Activated CD8-positive, alpha-beta T cell treated with anti-CD3 and anti-CD28 coated beads for 36 hours (primary cell): ENCODE results near the gene CRB1. TPM values are rescaled to one million over a fixed set of nuclear protein-coding genes. Genes with fewer than 3 reads are reported as not detected.

Experiments
- ATAC-seq: fragments of 200-7000 bp; cut with Tn5 transposase; one replicate; pipeline ENCODE4 v1.10.0; 2021; ENCODE audit warnings: mild to moderate bottlenecking, moderate library complexity
- CTCF ChIA-PET: fragments of 350-600 bp; sonication (Branson Sonifier 250); formaldehyde crosslinking; loops from one replicate; lab custom pipeline; 2021; ENCODE audit warnings: antibody characterized with exemption; lab: Charles Lee
- POLR2A ChIA-PET: fragments of 350-600 bp; sonication (Branson Sonifier 250); formaldehyde crosslinking; loops from one replicate; lab custom pipeline; 2021; ENCODE audit warnings: antibody characterized with exemption; lab: Charles Lee
- DNase-seq: peaks from one replicate; pipeline ENCODE4 v3.0.0-alpha.2; 2020
- H3K27ac Mint-ChIP-seq: one replicate; pipeline ENCODE4 v1.8.0; 2021; ENCODE audit warnings: mild to moderate bottlenecking, mixed read lengths
- H3K27me3 Mint-ChIP-seq: one replicate; pipeline ENCODE4 v1.8.0; 2021; ENCODE audit warnings: mixed read lengths
- H3K36me3 Mint-ChIP-seq: one replicate; pipeline ENCODE4 v1.8.0; 2021; ENCODE audit warnings: low read depth, mixed read lengths
- H3K4me1 Mint-ChIP-seq: one replicate; pipeline ENCODE4 v1.8.0; 2021; ENCODE audit warnings: low read depth, mixed read lengths
- H3K4me3 Mint-ChIP-seq: one replicate; pipeline ENCODE4 v1.8.0; 2021; ENCODE audit warnings: mild to moderate bottlenecking, moderate library complexity, mixed read lengths
- H3K9me3 Mint-ChIP-seq: one replicate; pipeline ENCODE4 v1.8.0; 2021; ENCODE audit warnings: mixed read lengths
- CTCF ChIP-seq: fragments of 200-600 bp; IDR thresholded peaks from one replicate; pipeline ENCODE4 v1.8.0; 2022; ENCODE audit warnings: antibody characterized with exemption, mild to moderate bottlenecking
- intact Hi-C: fragments of 100-400 bp; cut with micrococcal nuclease; formaldehyde crosslinking; loops from one replicate; pipeline ENCODE4 v1.10.0; 2022
- total RNA-seq, 2 experiments: library from RNA; stranded (reverse); gene quantifications; one replicate each; pipeline ENCODE4 v1.2.3, GENCODE V29; 2021

Gene CRB1
- total RNA-seq, 2 experiments from 2014 or later = not detected

- POLR2A ChIA-PET = no interaction called here
- no peaks in the 10 kb centered on the region for H3K27me3 Mint-ChIP-seq
- no peak for TF ChIP-seq CTCF
- DNase-seq = no peak
- ATAC-seq = no peak
- H3K4me3 Mint-ChIP-seq = no peak overlapping the region
- H3K27ac Mint-ChIP-seq = no peak overlapping the region
- CTCF ChIA-PET = interaction anchor here (1.2 kb wide), 1 partner anchor 9 kb away, joined by 3 read pairs; no protein-coding TSS in a partner anchor
- no peaks in the 10 kb centered on the region for H3K4me1 Mint-ChIP-seq
- no peaks in the 10 kb centered on the region for H3K36me3 Mint-ChIP-seq
- intact Hi-C loops = no loop called here
- H3K9me3 Mint-ChIP-seq = no peaks in the 10 kb centered on the region
Observed at GRCh38 chr1:197225611-197226010, 42.4 kb upstream of the CRB1 start.

GRCh38 chr1:197234581-197234980 is 33.5 kb upstream of the CRB1 start:
- intact Hi-C loops = no loop called here
- Mint-ChIP-seq H3K4me1 (no peaks in the 10 kb centered on the region), H3K27me3 (no peaks in the 10 kb centered on the region), H3K36me3 (no peaks in the 10 kb centered on the region), H3K9me3 (no peaks in the 10 kb centered on the region), H3K4me3 (no peak overlapping the region), H3K27ac (no peak overlapping the region)
- no peak for TF ChIP-seq CTCF
- ATAC-seq (no peak), DNase-seq (no peak)
- POLR2A ChIA-PET = no interaction called here
- CTCF ChIA-PET = interaction anchor here (1.2 kb wide), 1 partner anchor 122 kb away, joined by 3 read pairs; no protein-coding TSS in a partner anchor

DNA sequence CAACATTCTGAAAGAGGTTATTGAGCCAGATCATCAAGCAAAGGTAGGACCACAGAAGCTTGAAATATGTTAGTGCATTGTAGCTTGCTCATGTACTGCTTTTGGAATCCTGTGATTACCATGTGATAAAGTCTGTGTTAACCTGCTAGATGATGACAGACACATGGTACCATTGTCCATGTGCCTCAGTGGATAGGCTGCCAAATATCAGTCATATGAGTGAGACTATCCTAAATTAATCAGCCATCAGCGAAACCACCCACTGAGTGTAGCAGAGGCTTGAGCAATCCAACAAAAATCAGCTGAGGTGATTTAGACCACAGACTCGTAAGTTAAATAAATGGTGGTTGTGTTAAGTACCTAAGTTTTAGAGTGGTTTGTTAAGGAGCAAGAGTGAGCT is 32.7 kb upstream of the CRB1 start:
- ATAC-seq (no peak), DNase-seq (no peak)
- Mint-ChIP-seq H3K4me3 (no peak overlapping the region), H3K27me3 (no peaks in the 10 kb centered on the region), H3K36me3 (no peaks in the 10 kb centered on the region), H3K27ac (no peak overlapping the region), H3K4me1 (no peaks in the 10 kb centered on the region), H3K9me3 (no peaks in the 10 kb centered on the region)
- intact Hi-C loops = no loop called here
- ChIA-PET POLR2A (no interaction called here), CTCF (no interaction called here)
- no peak for TF ChIP-seq CTCF

DNA sequence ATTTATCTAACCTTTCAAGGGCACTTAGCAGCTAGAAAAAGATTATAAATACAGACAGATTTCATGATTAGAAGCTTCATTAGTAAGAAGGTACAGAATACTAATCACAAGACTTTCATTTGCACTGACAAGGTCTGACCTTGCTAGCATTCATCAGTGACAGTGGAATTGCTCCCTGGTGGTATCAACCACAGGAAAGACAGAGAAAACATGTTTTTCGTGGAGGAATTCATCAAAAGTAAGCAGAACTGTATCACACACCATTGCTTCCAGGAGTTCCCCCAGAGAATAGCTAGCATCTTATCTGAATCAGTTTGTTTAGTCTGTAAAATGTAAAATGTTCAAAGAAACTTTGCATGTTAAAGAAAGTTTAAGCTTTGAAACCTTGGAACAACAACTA is 20.6 kb upstream of the CRB1 start:
- ChIA-PET POLR2A (interaction anchor here (0.6 kb wide), 1 partner anchor 113 kb away, joined by 3 read pairs; no protein-coding TSS in a partner anchor), CTCF (no interaction called here)
- intact Hi-C loops = no loop called here

DNA sequence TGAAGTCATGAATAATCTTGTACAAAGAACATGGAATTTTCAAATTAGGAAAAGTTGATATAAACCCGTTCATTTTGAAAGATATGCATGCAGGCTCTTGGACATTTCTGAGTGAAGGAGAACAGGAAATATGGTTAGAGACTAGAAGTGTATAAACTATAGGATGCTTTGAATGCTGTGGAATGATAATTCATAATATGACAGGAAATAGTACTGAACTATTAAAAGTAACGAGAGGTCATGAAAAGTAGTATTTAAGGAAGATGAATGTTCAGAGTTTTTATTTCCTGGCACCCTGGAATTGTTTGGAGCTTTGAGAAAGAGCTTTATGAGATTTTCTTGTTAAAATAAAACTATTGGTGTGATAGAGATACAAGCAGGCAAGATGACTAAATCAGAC is 18.7 kb upstream of the CRB1 start:
- Mint-ChIP-seq H3K9me3 (no peaks in the 10 kb centered on the region), H3K36me3 (no peaks in the 10 kb centered on the region), H3K4me3 (no peak overlapping the region), H3K27ac (no peak overlapping the region), H3K4me1 (no peaks in the 10 kb centered on the region), H3K27me3 (no peaks in the 10 kb centered on the region)
- intact Hi-C loops = no loop called here
- no peak for ATAC-seq
- no peak for DNase-seq
- ChIA-PET POLR2A (no interaction called here), CTCF (no interaction called here)
- TF ChIP-seq CTCF = no peak

More for the DNA sequence above, 20.6 kb upstream of the CRB1 start:
- Mint-ChIP-seq H3K9me3 (no peaks in the 10 kb centered on the region), H3K4me3 (no peak overlapping the region), H3K36me3 (peaks cover 3% of the 10 kb centered on the region), H3K27ac (no peak overlapping the region), H3K4me1 (no peaks in the 10 kb centered on the region), H3K27me3 (no peaks in the 10 kb centered on the region)
- TF ChIP-seq CTCF = no peak
- DNase-seq (no peak), ATAC-seq (no peak)
